Cardiac fibroblast (primary cell): ENCODE data around the gene NUP37.

ENCODE experiments used
- DNase-seq, 2 donors: peaks; one replicate each; pipeline versions ENCODE4 v3.0.0 to v3.0.0-alpha.2; 2010; ENCODE audit warnings: low read depth in 2 of 2
- H3K4me3 ChIP-seq, 2 donors: replicated peaks in 1 of 2; 1 replicate in 1 of 2; 2 replicates in 1 of 2; pipeline ENCODE4 v1.5.1; 2011; ENCODE audit warnings: low read depth in 2 of 2, low read length in 2 of 2, mild to moderate bottlenecking in 2 of 2, moderate library complexity in 1 of 2
- CTCF ChIP-seq: IDR thresholded peaks from one replicate; pipeline ENCODE4 v1.5.1; 2011; ENCODE audit warnings: low read depth, mild to moderate bottlenecking, low read length, inconsistent platforms

NUP37 gene

GRCh38 chr12:102067574-102068258 lies 52.2 kb downstream of the NUP37 start:
- no peak overlapping the region for H3K4me3 ChIP-seq
- no peak for TF ChIP-seq CTCF
- peak in 1 of 2 donors; percentile 36 for DNase-seq

GRCh38 chr12:102064476-102064875 lies 55.4 kb downstream of the NUP37 start:
- no peak for TF ChIP-seq CTCF
- no peak for DNase-seq
- H3K4me3 ChIP-seq: no peak overlapping the region

GRCh38 chr12:102063069-102063468 lies 56.8 kb downstream of the NUP37 start:
- TF ChIP-seq CTCF: no peak
- H3K4me3 ChIP-seq: no peak overlapping the region
- DNase-seq: peak in 1 of 2 donors; percentile 7

GRCh38 chr12:102062419-102062806 lies 57.5 kb downstream of the NUP37 start:
- no peak for TF ChIP-seq CTCF
- no peak for DNase-seq

GRCh38 chr12:102061560-102062418 lies 58.1 kb downstream of the NUP37 start, which contains the start of gene WASHC3:
Gene WASHC3, minus strand, starts transcription at chr12:102061991. Its CDS starts 29 bp downstream, at chr12:102061962.
- DNase-seq: peak; percentile 93 to 94
- peak within 1 kb of the TSS; percentile 85 to 91 for H3K4me3 ChIP-seq
- no peak for TF ChIP-seq CTCF

More at GRCh38 chr12:102062419-102062806, 57.5 kb downstream of the NUP37 start:
- H3K4me3 ChIP-seq: peak overlapping the region in 1 of 2 donors; percentile 24

GRCh38 chr12:102061096-102061559 lies 58.8 kb downstream of the NUP37 start:
- no peak for TF ChIP-seq CTCF
- peak overlapping the region; percentile 85 to 91 for H3K4me3 ChIP-seq
- peak in 1 of 2 donors; percentile 25 for DNase-seq
